Aorta (tissue), 5 donors: Measurements from ENCODE around the gene NFIX. TPM values are rescaled to one million over a fixed set of nuclear protein-coding genes. Genes with fewer than 3 reads are reported as not detected.

Experiments used
- ATAC-seq: fragments of 200-7000 bp; cut with Tn5 transposase; one replicate; pipeline ENCODE4 v1.9.1; 2022; ENCODE audit warnings: moderate library complexity; ENCODE audit not compliant: low FRiP score
- DNase-seq, 2 donors: peaks; one replicate each; pipeline ENCODE4 v3.0.0-alpha.2; 2020
- H3K27ac ChIP-seq, 2 donors: one replicate each; pipeline ENCODE4 v1.5.1; 2013; ENCODE audit warnings: low read length in 2 of 2, mild to moderate bottlenecking in 2 of 2, moderate library complexity in 2 of 2, control low read depth in 1 of 2, inconsistent platforms in 1 of 2, low read depth in 1 of 2
- H3K27me3 ChIP-seq, 2 donors: one replicate each; pipeline ENCODE4 v1.6.1; 2013; ENCODE audit warnings: control low read depth in 1 of 2, low read length in 1 of 2, mild to moderate bottlenecking in 1 of 2, moderate library complexity in 1 of 2; ENCODE audit not compliant: insufficient read depth in 2 of 2, control insufficient read depth in 1 of 2
- H3K36me3 ChIP-seq, 2 donors: one replicate each; pipeline ENCODE4 v1.6.1; 2013; ENCODE audit warnings: control low read depth in 1 of 2, low read length in 1 of 2, mild to moderate bottlenecking in 1 of 2; ENCODE audit not compliant: insufficient read depth in 2 of 2, control insufficient read depth in 1 of 2
- H3K4me1 ChIP-seq, 2 donors: one replicate each; pipeline ENCODE4 v1.6.1; 2013; ENCODE audit warnings: low read length in 2 of 2, control low read depth in 1 of 2, mild to moderate bottlenecking in 1 of 2, moderate library complexity in 1 of 2; ENCODE audit not compliant: insufficient read depth in 2 of 2, control insufficient read depth in 1 of 2
- H3K4me3 ChIP-seq, 2 donors: one replicate each; pipeline ENCODE4 v1.5.1; 2013; ENCODE audit warnings: low read length in 2 of 2, control low read depth in 1 of 2, mild to moderate bottlenecking in 1 of 2
- H3K9me3 ChIP-seq: one replicate; pipeline ENCODE4 v1.6.1; 2013; ENCODE audit warnings: mild to moderate bottlenecking, low read length; ENCODE audit not compliant: control insufficient read depth
- WGBS, 2 donors: extraction: QIAGEN DNeasy Blood & Tissue Kit; methylation state at CpG; one replicate each; pipeline ENCODE4 v1.1.7; 2013; 5-methylcytosine and 5-hydroxymethylcytosine counted together
- intact Hi-C, 2 donors: fragments of 100-400 bp; cut with DNase I; formaldehyde crosslinking; loops; one replicate each; pipeline versions ENCODE4 v1.14.2 to v1.15.0; 2022
- polyA plus RNA-seq, 2 donors: library from polyadenylated mRNA; stranded (reverse); fragments of 200-250 nt; gene quantifications; one replicate each; pipeline ENCODE4 v1.2.3, GENCODE V29; 2013
- total RNA-seq, 2 donors: library from RNA; stranded (reverse); fragmentation: NEBNext Ultra II Directional; extraction: Animal tissue kit (Norgen Biotek cat#: 25700); gene quantifications; one replicate each; pipeline ENCODE4 v1.2.1, GENCODE V29; 2021
- donor health status: healthy with polysubstance abuse.
- donor health status: Bipolar disorder and iron deficiency.
- donor health status: DM: no; HTN: no; CAD: no.
- donor health status: DM: no; HTN: no; CAD: no.
- donor health status: DM: yes; HTN: yes; CAD: no.

Gene NFIX
- total and polyA plus RNA-seq, 4 donors = 45.5 to 327 (median 117) TPM

DNA sequence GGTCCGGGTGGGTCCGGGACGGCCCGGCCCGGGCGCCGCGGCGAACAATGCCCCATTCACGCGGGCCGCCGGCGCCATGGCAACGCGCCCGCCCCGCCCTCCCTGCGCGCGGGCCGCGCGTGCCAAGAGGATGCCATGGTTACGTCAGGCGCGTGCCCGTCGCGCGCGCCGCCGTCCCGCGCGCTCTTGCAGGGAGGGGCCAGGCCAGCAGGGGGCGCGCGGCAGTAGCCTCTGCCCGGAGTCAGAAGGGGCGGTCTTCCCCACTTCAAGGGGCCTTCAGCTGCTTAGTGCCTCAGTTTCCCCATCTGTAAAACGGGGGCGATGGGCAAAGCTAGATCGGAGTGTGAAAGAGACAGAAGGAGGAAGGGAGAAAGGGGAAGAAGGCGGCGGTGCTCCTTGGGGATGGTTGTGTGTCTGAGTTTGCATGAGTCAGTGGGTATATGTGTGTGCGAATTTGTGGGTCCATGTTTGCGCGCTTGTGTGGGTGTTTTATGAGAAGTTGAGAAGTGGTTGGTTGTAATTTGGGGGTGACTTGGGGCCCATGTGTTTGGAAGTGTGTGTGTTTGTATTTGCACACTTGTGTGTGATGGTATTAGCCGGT is 11.6 kb upstream of the NFIX start:
- Histone ChIP-seq H3K27ac (no peak overlapping the region), H3K36me3 (no peaks in the 10 kb centered on the region), H3K9me3 (no peaks in the 10 kb centered on the region), H3K4me1 (no peaks in the 10 kb centered on the region), H3K27me3 (no peaks in the 10 kb centered on the region), H3K4me3 (no peak overlapping the region)
- intact Hi-C loops = loop anchor here in 1 of 2 donors (1.0 kb wide), 1 partner anchor 110 kb away; no protein-coding TSS in a partner anchor
- DNase-seq (peak; percentile 81 to 93), ATAC-seq (peak; percentile 93)
- WGBS, 2 donors = 10 to 16% methylated on average over 32 to 51 of the region's 51 CpGs

DNA sequence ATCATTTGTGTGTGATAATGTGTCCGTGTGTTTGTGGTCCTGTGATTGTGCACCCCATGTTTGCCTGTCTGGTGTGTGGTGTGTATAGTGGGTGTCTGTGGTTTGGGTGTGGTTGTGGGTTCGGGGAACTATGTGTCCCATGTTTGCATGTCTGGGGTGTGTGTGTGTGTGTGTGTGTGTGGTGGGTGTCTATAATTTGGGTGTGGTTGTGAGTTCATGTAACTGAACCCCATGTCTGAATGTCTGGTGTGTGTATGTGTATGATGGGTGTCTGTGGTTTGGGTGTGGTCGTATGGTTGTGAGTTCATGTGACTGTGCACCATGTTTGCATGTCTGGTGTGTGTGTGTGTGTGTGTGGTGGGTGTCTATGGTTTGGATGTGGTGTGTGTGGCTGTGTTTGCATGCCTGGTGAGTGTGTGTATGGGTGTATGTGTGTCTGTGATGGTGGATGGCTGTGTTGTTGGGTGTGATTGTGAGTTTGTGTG is 11.1 kb upstream of the NFIX start:
- no peaks in the 10 kb centered on the region for H3K9me3 ChIP-seq
- no peaks in the 10 kb centered on the region for H3K36me3 ChIP-seq
- no peak overlapping the region for H3K4me3 ChIP-seq
- no peak overlapping the region for H3K27ac ChIP-seq
- WGBS, 2 donors = 71 to 77% methylated on average over 3 of the region's 3 CpGs
- DNase-seq (no peak), ATAC-seq (no peak)
- intact Hi-C loops = no loop called here
- no peaks in the 10 kb centered on the region for H3K27me3 ChIP-seq
- H3K4me1 ChIP-seq = no peaks in the 10 kb centered on the region

DNA sequence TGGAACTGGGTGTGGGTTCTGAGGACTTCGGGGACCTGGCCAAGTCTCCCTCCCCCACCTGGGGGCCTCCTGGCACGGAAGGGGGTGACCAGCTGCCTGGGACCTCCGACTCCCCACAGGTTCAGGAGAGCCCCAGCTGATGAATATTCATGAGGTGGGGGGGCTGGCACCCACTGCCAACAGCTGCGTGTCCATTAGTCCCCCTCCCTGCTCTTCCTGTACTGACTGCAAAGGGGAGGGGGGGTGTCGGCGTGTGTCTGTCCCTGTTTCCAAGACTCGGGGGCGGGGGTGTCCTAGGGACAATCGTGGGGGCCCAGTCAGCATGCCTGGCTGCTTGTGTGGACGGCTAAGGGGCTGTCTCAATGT is 10.6 kb upstream of the NFIX start:
- ATAC-seq (no peak), DNase-seq (no peak)
- Histone ChIP-seq H3K4me1 (no peaks in the 10 kb centered on the region), H3K27ac (no peak overlapping the region), H3K36me3 (no peaks in the 10 kb centered on the region), H3K4me3 (no peak overlapping the region), H3K9me3 (no peaks in the 10 kb centered on the region), H3K27me3 (no peaks in the 10 kb centered on the region)
- 39 to 40% methylated on average over 10 of the region's 10 CpGs for WGBS, 2 donors
- intact Hi-C loops = no loop called here

DNA sequence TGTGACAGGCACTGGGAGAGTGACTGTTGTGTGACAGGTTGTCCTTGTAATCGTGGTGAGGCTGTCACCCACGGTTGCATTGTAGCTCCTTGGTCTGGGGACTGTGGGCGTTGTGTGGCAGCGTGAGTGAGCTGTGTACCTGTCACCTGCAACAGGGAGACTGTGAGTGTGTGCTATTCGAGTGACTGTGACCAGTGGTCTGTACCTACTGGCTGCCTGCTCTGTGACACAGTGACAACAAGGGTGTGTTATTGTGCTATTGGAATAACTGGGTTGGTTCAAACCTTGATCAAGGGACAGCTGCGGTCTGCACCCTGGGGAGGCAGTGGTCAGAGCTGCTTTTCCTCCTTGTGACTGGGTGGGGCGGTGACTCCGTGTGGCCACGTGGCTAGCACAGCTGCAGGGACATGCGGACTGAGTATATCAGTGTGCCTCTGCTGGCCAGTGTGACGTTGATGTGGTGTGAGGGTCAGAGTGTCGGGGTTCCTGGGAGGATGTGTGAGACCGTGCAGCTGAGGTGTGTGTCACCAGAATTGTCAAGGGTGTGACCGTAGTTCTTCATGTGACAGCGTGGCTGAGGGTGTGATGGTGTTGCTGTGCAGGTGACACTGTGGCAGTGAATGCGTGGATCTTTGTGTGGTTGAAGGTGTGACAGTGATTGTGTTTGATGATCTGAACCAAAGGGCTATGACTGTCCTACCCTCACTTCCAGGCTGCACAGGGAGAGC is 10.1 kb upstream of the NFIX start:
- DNase-seq = no peak
- Histone ChIP-seq H3K9me3 (no peaks in the 10 kb centered on the region), H3K4me1 (no peaks in the 10 kb centered on the region), H3K27ac (no peak overlapping the region), H3K36me3 (no peaks in the 10 kb centered on the region), H3K4me3 (no peak overlapping the region), H3K27me3 (no peaks in the 10 kb centered on the region)
- WGBS, 2 donors = 70 to 71% methylated on average over 16 of the region's 16 CpGs
- intact Hi-C loops = no loop called here
- ATAC-seq = peak; percentile 53

DNA sequence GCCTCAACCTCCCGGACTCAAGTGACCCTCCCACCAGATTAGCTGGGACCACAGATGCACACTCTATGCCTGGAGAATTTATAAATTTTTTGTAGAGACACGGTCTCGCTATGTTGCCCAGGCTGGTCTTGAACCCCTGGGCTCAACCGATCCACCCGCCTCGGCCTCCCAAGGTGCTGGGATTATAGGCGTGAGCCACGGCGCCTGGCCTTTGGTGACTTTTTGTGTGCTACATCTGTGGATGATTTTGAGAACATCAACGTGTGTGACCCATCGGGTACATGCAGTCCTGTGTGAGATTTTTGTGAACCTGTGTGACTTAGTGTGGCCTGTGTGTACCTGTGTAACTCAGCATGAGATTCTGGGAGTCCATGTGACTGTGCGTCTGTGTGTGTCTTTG is 8.5 kb upstream of the NFIX start:
- intact Hi-C loops = no loop called here
- H3K36me3 ChIP-seq = no peaks in the 10 kb centered on the region

DNA sequence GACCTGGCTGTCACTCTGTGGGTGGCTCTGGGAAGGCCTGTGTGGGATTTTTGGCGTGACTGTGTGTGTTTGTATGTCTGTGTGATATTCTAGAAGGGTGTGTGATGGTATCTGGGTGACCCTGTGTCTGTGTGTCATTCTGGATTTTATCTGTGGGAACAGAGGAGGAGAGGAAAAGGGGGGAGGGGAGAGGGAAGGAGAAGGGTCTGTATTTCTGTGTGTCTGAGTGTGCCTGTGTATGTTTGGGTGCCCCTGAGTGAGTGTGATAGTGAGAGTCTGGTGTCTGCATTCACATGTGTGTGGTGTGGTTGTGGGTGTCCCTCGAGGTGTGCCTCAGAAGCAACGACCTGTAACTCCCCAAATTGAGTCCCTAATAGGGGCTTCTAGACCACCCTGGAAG is 8.1 kb upstream of the NFIX start:
- DNase-seq = no peak
- H3K36me3 ChIP-seq = no peaks in the 10 kb centered on the region
- no peaks in the 10 kb centered on the region for H3K27me3 ChIP-seq
- intact Hi-C loops = no loop called here
- no peak overlapping the region for H3K4me3 ChIP-seq
- H3K9me3 ChIP-seq = no peaks in the 10 kb centered on the region
- ATAC-seq = no peak
- no peak overlapping the region for H3K27ac ChIP-seq
- WGBS, 2 donors = 87 to 90% methylated on average over 3 of the region's 3 CpGs
- H3K4me1 ChIP-seq = no peaks in the 10 kb centered on the region

More for the DNA sequence above, 8.5 kb upstream of the NFIX start:
- Histone ChIP-seq H3K4me1 (no peaks in the 10 kb centered on the region), H3K9me3 (no peaks in the 10 kb centered on the region), H3K27me3 (no peaks in the 10 kb centered on the region), H3K27ac (no peak overlapping the region), H3K4me3 (no peak overlapping the region)
- ATAC-seq (no peak), DNase-seq (no peak)
- 94 to 96% methylated on average over 12 of the region's 12 CpGs for WGBS, 2 donors

DNA sequence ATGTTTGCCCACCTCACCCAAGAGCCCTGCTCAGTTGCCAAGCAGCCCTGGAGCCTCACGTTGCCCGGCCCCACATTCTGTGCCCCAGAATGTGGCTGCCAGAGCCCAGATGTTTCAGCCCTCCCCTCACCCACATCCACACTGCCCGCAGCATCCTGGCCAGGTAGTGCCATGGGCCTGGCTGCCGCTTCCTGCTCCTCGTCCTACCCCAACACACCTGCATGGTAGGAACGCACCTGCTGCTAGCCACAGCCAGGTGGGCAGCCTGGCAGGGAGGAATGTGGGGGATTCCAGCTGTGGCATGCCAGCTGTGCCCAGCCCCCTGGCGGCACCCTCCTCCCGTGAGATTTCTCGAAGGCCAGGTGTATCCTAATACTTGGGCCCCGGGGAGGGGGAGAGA is 7.5 kb upstream of the NFIX start:
- WGBS, 2 donors = 82 to 84% methylated on average over 10 of the region's 10 CpGs
- intact Hi-C loops = no loop called here
- no peak for DNase-seq

DNA sequence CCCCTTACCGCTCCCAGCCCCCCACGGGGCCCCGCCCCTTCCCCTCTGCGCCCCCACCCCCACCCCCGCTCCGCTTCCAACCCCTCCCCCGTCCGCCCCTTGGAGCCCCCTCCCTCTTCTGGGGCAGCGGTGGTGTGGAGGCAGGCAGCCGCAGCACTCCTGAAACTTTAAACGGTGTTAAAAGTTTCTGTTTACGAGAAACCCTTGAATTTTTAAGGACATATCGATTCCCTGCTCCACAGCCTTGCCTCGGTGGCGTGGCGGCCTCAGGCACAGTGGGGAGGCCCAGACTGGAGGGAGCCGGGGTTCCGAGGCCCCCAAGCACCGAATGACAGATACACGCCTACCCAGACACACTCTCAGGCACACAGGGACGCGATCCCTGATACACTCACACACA is 4.8 kb upstream of the NFIX start:
- no peak for DNase-seq
- no peak for ATAC-seq
- WGBS, 2 donors = 60 to 61% methylated on average over 20 to 22 of the region's 22 CpGs
- Histone ChIP-seq H3K4me1 (no peaks in the 10 kb centered on the region), H3K27ac (no peak overlapping the region), H3K9me3 (no peaks in the 10 kb centered on the region), H3K4me3 (no peak overlapping the region), H3K36me3 (no peaks in the 10 kb centered on the region), H3K27me3 (no peaks in the 10 kb centered on the region)
- intact Hi-C loops = no loop called here

More for the DNA sequence above, 7.5 kb upstream of the NFIX start:
- Histone ChIP-seq H3K4me3 (no peak overlapping the region), H3K9me3 (no peaks in the 10 kb centered on the region), H3K27ac (no peak overlapping the region), H3K36me3 (no peaks in the 10 kb centered on the region), H3K4me1 (no peaks in the 10 kb centered on the region), H3K27me3 (no peaks in the 10 kb centered on the region)
- ATAC-seq = no peak

DNA sequence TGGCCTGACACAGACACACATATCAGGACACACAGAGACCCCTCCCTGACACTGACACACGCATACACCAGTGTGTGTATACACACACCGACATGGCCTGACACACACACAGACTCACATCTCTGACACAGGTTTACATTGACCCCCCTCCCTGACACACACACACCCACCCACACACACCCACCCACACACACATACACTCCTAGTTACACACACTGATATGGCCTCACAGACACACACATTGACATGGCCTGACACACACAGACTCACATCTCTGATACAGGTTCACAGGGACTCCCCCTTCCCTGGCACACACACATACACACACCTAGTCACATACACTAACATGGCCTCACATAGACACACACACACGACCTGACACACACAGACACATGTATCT is 4.4 kb upstream of the NFIX start:
- ATAC-seq = no peak
- H3K4me1 ChIP-seq = no peaks in the 10 kb centered on the region
- no peaks in the 10 kb centered on the region for H3K36me3 ChIP-seq
- H3K9me3 ChIP-seq = no peaks in the 10 kb centered on the region
- no peak overlapping the region for H3K4me3 ChIP-seq
- intact Hi-C loops = no loop called here
- no peak overlapping the region for H3K27ac ChIP-seq
- H3K27me3 ChIP-seq = no peaks in the 10 kb centered on the region
- WGBS, 2 donors = 79 to 84% methylated on average over 3 of the region's 3 CpGs
- no peak for DNase-seq
